H1 (cell line): ENCODE data around the gene SYTL2. TPM values are rescaled to one million over a fixed set of nuclear protein-coding genes. Genes with fewer than 3 reads are reported as not detected.

Source experiments
- BRCA1 ChIP-seq: IDR thresholded peaks from 2 replicates; pipeline ENCODE4 v1.6.1; 2012; ENCODE audit warnings: low read depth, low read length, improper control_type of control experiment
- POLR2AphosphoS5 ChIP-seq: IDR thresholded peaks from 2 replicates; pipeline ENCODE4 v1.6.1; 2011; ENCODE audit warnings: low read depth, low read length
- SP1 ChIP-seq: IDR thresholded peaks from 2 replicates; pipeline ENCODE4 v1.6.1; 2011; ENCODE audit warnings: low read depth, low read length
- polyA plus RNA-seq, 7 experiments: library from polyadenylated mRNA; depleted of rRNA in 3 of 7; stranded (reverse) in 5 of 7; unstranded in 2 of 7; fragments of >200 nt in 5 of 7; fragments of 200-250 nt in 2 of 7; gene quantifications; 1 replicate in 5 of 7; 2 replicates in 1 of 7; 4 replicates in 1 of 7; pipeline versions ENCODE4 v1.2.1 to v1.2.3, GENCODE V29; 2011 to 2013; ENCODE audit warnings: missing spikeins in 2 of 7, mixed read lengths in 2 of 7
- total RNA-seq: library from RNA; stranded (reverse); fragmentation: NEBNext Ultra II Directional; extraction: Animal tissue kit (Norgen Biotek cat#: 25700); gene quantifications from 2 replicates; pipeline ENCODE4 v1.2.1, GENCODE V29; 2021
- TF ChIP-seq, protein P1 (sequence below): IDR thresholded peaks from 2 replicates; pipeline ENCODE4 v1.6.1; 2012; ENCODE audit warnings: low read length, inconsistent platforms

The SYTL2 gene
- total and polyA plus RNA-seq, 2 of the 8 experiments (the other 6 are each of a cell fraction or from before 2014, with no cell fraction given), result 1.3 to 9.1 TPM

- TF ChIP-seq, protein P1, sequence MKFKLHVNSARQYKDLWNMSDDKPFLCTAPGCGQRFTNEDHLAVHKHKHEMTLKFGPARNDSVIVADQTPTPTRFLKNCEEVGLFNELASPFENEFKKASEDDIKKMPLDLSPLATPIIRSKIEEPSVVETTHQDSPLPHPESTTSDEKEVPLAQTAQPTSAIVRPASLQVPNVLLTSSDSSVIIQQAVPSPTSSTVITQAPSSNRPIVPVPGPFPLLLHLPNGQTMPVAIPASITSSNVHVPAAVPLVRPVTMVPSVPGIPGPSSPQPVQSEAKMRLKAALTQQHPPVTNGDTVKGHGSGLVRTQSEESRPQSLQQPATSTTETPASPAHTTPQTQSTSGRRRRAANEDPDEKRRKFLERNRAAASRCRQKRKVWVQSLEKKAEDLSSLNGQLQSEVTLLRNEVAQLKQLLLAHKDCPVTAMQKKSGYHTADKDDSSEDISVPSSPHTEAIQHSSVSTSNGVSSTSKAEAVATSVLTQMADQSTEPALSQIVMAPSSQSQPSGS, result no peak
- TF ChIP-seq SP1, result no peak
- TF ChIP-seq BRCA1, result no peak
- TF ChIP-seq POLR2AphosphoS5, result no peak
- TF ChIP-seq, all 59 proteins: peak for 0
Measured at GRCh38 chr11:85806016-85806415, 4.9 kb downstream of the SYTL2 start (continued).
